Cardiac fibroblast (primary cell): ENCODE results near the gene ZFYVE28.

ENCODE experiments used
- DNase-seq, 2 donors: peaks; one replicate each; pipeline versions ENCODE4 v3.0.0 to v3.0.0-alpha.2; 2010; ENCODE audit warnings: low read depth in 2 of 2
- H3K4me3 ChIP-seq, 2 donors: replicated peaks in 1 of 2; 1 replicate in 1 of 2; 2 replicates in 1 of 2; pipeline ENCODE4 v1.5.1; 2011; ENCODE audit warnings: low read depth in 2 of 2, low read length in 2 of 2, mild to moderate bottlenecking in 2 of 2, moderate library complexity in 1 of 2
- CTCF ChIP-seq: IDR thresholded peaks from one replicate; pipeline ENCODE4 v1.5.1; 2011; ENCODE audit warnings: low read depth, mild to moderate bottlenecking, low read length, inconsistent platforms

The ZFYVE28 gene

DNA sequence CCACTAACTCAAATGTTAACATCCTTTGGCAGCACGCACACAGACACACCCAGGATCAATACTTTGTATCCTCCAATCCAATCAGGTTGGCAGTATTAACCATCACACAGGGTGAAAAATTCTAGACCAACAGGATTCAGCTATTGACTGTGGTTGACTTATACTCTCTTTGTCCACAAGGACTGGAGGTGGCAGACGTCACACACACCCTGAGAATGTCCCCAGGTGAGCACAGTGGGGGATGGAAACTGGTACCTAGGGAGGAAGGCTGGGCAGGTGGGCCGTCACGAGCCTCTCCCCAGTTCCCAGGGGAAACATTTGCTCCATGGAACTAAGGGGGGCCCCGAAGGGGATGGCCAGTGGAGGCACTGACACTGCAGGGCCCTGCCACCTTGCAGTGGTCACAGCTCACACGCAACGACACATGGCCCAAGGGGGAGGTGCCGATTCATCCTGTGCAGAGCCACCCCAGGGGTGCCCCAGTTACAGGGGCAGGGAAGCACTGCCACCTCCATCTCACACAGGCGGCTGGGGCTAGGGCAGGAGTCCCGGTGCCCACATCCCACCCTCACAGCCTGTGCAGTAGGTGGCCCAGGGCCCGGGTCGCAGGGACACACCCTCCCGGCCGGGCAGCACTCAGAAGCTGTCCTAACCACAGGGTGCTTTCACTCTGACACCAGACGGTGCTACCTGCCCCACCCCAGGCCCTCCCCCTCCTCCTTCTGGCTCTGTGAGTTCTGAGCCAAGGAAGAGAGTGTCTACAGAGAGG is 17.4 kb downstream of the ZFYVE28 start:
- no peak for TF ChIP-seq CTCF
- H3K4me3 ChIP-seq, result no peak overlapping the region
- DNase-seq, result no peak

DNA sequence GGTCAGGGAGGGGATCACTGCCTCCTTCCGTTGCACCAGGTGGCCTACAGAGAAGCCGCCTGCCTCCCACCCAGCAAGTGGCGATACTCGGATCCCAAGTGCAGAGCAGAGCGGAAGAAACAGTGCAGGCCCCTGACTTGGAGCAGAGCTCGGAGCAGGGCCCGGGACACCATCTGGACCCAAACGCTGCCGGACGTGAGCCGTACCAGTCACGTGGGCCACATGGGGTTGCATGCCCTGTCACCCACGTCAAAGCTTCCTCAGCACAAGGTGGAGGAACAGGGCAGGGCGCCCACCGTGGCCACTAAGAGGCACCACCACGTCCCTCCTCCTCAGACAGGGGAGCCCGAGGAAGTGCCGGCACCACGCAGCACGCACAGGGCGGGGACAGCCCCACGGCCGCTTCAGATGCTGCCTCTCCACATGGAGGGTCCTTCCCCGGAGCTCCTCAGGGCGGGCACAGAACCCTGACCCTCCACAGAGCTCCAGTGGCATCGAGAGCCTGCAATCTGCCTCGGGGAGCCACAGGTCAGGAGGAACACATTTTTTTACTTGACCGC is 18.7 kb downstream of the ZFYVE28 start:
- H3K4me3 ChIP-seq, result no peak overlapping the region
- DNase-seq, result no peak
- TF ChIP-seq CTCF, result no peak

DNA sequence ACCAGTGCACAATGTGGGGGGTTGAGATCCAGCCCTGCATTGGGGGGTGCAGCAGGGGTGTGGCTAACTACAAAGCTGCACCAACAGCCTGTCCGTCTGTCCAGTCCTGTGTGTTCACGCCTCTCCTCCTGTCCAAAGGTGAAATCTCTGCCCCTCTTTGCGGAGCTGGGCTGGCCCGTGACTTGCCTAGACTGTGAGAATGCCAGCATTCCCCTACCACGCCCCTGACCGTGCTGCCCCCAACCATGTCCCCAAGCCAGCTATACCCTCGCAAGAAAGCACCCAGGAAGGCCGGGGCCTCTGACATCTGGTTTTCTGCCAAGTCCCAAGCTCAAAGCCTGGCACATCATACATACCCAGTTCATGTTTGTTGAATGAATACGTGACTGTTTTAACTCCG is 19.2 kb downstream of the ZFYVE28 start:
- no peak for DNase-seq
- no peak for TF ChIP-seq CTCF
- no peak overlapping the region for H3K4me3 ChIP-seq

DNA sequence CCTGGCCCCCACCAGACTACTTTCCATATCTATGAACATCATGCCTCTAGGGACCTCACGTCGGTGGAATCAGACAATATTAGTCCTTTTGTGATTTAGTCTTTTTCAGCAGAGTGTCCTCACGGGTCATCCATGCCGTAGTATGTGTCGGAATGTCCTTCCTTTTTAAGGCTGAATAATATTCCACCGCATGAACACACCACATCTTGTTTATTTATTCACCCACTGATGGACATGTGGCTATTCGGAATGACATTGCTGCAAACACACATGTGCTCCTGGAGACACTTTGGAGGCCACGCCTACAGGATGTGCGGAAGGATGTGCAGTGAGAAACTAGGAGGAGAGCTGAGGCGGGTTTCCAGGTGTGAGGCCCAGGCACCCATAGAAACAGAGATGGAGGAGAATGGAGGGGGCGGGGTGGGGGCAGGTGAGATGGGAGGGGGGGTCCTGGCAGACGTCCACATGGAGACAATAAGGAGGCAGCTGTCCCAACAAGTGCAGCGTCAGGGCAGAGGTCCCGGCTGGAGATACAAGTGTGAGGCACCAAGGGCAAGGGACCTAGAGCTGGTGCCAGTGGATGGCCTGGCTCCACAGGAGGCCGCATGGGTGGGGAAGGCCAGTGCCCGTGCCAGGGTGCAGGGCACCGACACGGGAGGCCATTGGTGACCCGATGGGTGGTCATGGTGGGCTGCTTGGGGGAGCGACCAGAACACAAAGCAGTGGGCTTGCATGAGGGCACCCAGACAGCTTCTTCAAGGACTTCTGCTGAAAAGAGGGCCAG is 20.7 kb downstream of the ZFYVE28 start:
- no peak for DNase-seq
- no peak overlapping the region for H3K4me3 ChIP-seq
- TF ChIP-seq CTCF, result no peak

GRCh38 chr4:2396781-2397368 is 21.6 kb downstream of the ZFYVE28 start:
- TF ChIP-seq CTCF, result no peak

GRCh38 chr4:2395584-2395983 is 22.9 kb downstream of the ZFYVE28 start:
- TF ChIP-seq CTCF, result no peak
- no peak overlapping the region for H3K4me3 ChIP-seq
- no peak for DNase-seq

More at GRCh38 chr4:2396781-2397368, 21.6 kb downstream of the ZFYVE28 start:
- no peak for DNase-seq
- no peak overlapping the region for H3K4me3 ChIP-seq
